ENCODE data around the gene ETS1.

Gene ETS1

GRCh38 chr11:128592454-128592853, 5.1 kb upstream of the ETS1 start:
- DNase-seq, result no peak

DNA sequence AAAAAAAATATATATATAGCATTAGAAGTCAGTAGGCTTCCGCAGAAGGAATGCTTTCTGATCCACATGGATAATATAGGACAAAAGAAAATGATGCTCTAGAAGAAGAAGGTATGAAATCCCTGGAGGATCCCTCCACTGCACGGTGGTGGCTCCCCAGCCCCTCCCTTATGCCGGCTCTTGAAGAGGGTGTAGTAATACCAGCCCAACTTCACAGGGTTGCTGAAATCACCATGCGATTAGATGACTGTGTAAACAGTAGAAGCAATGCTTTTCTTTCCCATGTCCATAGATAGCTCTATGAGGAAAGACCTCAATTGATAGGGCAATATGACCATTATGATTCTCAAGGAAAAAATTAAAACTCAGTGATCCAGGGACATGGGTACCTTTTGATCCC, 3.2 kb upstream of the ETS1 start:
- no peak for DNase-seq

- no peak for DNase-seq
Measured at GRCh38 chr11:128589998-128590397, 2.6 kb upstream of the ETS1 start.

DNA sequence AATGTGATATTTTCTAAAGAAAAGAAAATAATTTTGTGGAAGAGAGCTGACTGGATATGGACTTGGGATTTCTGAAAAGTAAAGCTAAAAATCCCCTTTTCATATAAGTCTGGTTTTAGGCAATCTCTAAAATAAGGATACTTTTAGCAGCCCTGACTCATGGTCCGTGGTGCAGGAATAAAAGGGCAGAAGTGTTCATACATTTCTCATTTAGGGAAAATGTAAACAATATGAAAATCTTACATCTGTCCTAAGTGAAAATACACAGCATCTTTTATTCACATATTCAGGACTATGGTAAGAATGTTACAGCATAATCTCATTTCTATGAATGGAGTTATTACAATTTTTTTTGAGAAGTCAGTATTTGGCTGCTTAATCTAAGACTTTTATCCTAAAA, 735 bp upstream of the ETS1 start:
- no peak for DNase-seq

GRCh38 chr11:128586689-128587088, 669 bp downstream of the ETS1 start:
- DNase-seq, result no peak

- DNase-seq, result no peak
Measured at GRCh38 chr11:128585498-128586238, 1.7 kb downstream of the ETS1 start.

GRCh38 chr11:128584253-128584652, 3.1 kb downstream of the ETS1 start:
- DNase-seq, result no peak

DNA sequence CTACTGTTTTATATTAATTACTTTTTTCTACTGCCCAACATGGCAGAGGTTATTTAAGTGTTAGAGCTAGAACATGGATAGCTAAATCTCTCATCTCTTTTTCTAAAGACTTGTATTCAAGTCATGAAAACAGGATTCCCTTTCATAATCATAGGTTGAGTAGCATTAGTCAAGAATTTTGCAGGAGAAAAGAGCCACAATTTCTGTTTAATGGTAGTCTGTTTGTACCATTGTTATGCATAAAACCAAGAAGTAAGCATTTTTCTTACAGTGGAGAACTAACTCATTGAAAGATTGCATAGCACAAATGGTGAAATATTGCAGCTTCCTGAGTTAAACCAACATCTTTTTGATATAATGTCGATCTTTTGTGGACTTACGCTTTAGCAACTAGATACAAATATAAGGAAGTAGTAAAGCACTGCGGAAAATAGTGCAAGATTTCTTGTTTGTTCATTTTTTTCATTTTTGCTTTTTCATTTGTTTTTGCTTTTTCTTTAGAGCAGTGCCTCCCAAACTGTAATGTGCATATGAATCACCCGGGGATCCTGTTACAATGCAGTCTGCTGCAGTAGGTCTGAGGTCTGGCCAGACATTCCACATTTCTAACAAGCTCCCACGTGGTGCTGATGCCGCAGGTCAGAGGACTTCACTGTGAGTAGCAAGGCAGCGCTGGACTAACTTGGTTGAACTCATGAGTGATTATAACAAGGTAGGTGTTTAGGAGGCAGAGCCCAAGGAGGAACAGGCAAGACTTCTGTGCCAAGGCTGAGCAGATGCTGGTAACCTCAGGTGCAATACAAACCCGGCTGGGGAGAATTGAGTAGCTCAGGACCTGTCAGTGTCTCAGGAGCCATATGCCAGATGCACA, 4.6 kb downstream of the ETS1 start:
- peak; percentile 60 for DNase-seq

DNA sequence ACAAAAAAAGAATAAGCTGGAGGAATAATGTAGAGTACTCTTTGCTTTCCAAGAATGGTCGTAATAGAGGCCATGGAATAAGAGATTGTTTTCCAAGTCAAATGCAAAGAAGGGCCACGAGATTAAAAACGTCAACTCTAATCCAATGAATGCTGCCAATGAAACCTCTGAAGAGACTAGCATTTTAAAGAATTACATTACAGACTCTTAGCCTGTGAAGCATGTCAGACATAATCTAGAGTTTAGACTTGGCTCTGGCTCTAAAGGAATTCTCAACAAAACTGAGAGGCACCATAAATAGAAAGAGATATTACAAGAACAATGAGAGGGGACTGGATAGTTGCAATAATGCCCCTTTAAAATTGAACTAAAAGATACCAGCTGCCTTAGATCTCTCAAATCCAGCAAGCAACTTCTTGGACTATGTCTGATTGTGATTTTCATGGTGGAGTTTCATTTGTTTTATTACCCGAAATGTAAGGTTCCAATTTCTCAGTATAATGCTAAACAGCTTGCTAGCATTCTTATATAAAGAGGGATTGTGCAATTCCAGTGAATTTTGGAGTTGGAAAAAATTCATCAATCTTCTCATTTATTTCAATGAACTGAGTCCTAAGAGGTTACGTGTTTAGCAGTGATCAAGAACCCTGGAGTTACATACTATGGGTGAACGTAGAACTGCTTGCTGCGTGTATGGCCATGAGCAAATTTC, 5.6 kb downstream of the ETS1 start:
- DNase-seq, result no peak

- no peak for DNase-seq
Measured at GRCh38 chr11:128580612-128581011, 6.7 kb downstream of the ETS1 start.

GRCh38 chr11:128579798-128580504, 7.4 kb downstream of the ETS1 start:
- no peak for DNase-seq

DNA sequence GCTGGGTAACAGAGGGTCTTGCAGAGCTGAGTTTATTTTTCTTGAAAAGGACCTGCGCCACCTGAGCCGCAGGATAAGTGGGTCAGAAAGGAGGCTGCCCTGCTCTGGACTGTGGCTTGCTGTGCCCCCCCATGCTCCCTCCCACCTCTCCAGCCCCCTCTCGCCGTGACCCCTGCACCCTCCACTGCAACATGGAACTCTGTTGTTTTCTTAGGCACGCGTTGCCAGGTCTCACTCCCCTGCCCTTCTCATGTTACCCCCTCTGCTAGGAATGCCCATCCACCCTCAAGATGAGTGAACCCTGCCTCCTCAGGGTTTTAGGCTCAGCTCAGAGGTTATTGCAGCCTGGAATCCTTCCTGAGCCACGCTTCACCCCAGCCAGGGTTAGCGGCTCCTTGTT, 10.8 kb downstream of the ETS1 start:
- no peak for DNase-seq

GRCh38 chr11:128575961-128576350, 11.4 kb downstream of the ETS1 start:
- DNase-seq, result no peak

DNA sequence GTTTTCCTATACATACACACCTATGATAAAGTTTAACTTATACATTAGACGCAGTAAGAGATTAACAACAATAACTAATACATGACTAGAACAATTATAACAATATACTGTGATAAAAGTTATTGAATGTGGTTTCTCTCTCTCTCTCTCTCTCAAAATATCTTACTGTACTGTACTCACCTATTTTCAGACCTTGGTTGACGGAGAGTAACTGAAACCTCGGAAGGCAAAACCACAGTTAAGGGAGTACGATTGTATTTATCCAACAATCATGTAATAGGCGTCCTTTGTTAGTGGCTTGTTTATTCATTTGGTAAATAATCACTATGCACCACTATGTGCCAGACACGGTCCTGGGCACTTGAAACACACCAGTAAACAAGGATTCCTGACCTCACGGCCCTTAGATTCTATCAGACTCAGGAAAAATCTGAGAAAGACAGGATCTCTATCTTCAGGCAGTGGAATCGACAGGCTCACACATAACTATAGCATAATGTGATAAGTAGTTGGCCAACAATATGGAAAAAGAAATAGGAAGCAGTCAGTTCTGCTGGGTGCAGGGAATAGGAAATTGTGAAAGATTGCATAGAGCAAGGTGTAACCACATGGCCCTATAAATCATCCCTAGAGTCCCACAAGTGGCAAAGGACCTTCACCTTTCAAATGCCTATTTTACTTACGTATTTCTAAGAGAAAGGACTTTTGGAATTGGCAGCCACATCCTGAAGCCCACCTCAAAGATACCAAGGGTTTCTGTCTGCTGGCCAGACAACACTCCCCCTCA, 12.0 kb downstream of the ETS1 start:
- DNase-seq, result no peak

DNA sequence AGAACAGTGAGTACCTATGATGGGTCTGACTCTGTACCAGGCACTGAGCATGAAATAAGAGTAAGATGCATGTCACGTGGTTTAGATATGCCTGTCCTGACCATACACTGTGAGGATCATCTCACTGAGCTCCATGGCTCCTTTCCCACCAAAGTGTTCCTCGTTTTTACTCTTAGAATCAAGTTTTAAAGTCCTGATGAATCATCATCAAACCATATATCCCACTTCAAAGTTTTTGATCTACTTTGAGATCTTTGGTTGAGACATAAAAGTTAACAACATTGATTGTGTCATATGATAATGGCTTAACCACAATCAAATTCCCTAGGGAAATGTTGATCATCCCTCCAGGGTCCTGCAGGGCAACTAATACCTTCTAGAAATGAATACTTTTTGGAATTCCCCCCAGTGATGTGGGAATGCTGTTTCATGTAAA, 12.8 kb downstream of the ETS1 start:
- no peak for DNase-seq

DNA sequence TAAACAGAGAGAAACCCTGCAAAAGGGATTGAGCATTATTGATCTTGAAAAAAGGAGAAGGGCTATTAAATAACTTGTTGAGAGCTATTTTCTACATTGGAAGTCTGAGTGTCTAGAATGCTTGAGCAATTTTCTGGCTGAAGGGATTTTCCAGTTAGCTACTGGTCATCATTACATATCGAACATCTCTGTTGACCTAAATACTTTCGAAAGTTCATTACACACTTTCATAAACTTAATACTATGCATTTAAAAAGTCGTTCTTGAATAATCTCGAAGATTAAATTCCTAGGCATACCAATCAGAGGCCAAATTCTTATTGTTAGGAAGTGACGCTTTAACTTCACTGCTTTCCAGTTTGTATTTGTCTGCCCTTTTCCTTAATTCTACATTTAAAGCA, 13.7 kb downstream of the ETS1 start:
- DNase-seq, result no peak

GRCh38 chr11:128572965-128573364, 14.4 kb downstream of the ETS1 start:
- no peak for DNase-seq

DNA sequence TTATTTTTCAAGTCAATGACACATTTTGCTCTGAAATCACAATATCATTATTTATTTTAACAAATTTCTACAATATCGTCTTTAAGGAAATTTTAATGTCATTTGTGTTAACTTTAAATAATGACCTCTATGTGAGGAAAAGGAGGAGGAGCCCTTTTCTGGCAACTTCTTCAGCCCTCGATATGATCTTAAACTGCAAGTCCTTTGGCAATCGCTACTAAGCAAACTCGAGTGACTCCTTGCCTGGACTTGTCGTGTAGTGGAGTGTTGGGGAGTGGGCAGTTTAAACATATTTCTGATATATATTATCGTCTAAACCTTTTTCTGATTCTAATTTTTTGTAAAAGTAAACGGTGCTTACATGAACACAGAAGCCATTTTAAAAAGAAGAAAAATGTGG, 16.7 kb downstream of the ETS1 start:
- DNase-seq, result no peak

DNA sequence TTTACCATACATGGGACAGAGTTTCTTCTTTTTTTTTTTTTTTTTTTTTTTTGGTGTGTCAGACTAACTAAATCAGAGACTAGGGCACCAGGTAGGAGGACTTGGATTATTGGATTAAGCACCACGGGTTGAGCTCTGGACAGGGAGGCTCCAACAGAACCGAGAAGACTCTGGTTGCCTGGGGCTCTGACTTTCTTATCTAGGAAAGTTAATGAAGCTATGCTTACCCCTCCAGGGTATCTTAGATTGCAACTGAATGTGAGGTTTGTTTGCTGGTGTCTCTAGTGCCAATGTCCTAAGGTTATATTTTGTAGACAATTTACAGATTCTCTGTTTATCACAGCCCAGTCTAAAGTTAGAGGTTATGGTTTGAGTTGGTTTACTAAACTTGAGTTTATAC, 18.1 kb downstream of the ETS1 start:
- DNase-seq, result no peak

GRCh38 chr11:128568166-128568778, 19.1 kb downstream of the ETS1 start:
- DNase-seq, result no peak

DNA sequence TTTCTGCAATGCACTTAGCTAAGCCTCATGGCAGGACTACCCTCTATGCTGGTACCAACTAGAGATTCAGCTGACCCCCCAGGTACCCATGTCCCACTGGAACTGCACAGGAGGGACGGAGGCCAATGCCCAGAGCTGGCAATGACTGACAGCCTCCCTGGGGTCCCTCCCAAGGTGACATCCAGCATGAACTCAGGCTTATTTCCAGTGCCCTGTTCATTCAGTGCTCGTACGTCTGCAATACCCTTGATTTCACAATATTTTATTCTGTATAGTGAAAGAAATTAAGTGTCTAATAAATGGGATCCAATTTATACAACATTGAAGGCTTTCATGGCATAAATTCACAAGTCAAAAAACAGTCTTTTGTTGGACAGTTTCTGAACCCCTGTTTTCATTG, 20.2 kb downstream of the ETS1 start:
- DNase-seq, result no peak

GRCh38 chr11:128565881-128566280, 21.5 kb downstream of the ETS1 start:
- no peak for DNase-seq

Measured in femur (tissue), 1 donor.